OCI-LY7 (cell line): ENCODE measurements around the gene KDM2B.

ENCODE experiments used
- EZH2phosphoT487 ChIP-seq: fragments of 200-600 bp; sonication (generic); IDR thresholded peaks from 2 replicates; pipeline ENCODE4 v1.6.1; 2018; ENCODE audit warnings: low read depth, borderline replicate concordance, mild to moderate bottlenecking, mixed run types, antibody characterized with exemption, low read length, moderate library complexity, mixed read lengths
- TF ChIP-seq, protein P1 (sequence below): fragments of 200-600 bp; sonication (generic); conservative IDR thresholded peaks from 2 replicates; pipeline ENCODE4 v1.5.1; 2014; ENCODE audit warnings: mild to moderate bottlenecking, antibody characterized with exemption, low read length, moderate library complexity, mixed read lengths

DNA sequence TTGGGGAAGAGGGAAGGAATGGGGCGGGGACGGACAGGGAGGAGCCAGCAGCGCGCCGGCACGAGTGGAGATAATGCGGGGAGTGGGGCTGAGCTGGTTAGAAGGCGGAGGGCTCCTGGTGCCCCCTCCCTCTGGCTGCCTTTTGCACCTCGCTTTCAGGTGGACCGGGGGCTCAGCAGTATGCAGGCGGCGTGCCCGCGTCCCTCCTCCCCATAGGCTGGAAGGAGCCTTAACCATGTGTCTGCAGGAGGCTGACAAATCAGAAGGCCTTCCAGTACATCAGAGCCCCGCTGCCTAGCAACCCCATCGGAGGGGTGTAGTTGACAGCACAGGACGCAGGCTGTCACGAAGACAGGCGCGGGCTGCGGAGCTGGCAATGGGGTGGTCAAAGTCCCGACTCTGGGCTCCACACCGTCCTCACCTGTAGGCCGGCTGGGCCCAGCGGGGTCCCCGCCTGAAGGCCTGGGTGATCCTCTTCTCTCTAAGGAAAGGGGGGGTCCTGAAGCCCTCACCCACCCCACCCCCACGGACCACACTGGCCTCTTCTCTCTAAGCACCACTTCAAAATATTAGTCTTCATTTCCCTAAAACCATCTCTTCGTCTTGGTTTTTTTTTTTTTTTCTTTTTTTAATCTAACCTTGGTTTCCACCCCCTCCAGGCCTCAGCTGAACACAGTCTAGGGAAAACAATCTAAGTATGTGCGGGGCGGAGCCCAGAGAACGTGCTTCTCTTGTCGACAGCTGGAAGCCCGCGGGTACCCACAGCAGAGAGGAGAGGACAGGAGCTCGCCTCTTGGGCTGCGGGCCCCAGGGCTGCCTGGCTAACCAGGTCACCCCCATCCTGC lies 44.5 kb downstream of the KDM2B start:
- TF ChIP-seq, protein P1, sequence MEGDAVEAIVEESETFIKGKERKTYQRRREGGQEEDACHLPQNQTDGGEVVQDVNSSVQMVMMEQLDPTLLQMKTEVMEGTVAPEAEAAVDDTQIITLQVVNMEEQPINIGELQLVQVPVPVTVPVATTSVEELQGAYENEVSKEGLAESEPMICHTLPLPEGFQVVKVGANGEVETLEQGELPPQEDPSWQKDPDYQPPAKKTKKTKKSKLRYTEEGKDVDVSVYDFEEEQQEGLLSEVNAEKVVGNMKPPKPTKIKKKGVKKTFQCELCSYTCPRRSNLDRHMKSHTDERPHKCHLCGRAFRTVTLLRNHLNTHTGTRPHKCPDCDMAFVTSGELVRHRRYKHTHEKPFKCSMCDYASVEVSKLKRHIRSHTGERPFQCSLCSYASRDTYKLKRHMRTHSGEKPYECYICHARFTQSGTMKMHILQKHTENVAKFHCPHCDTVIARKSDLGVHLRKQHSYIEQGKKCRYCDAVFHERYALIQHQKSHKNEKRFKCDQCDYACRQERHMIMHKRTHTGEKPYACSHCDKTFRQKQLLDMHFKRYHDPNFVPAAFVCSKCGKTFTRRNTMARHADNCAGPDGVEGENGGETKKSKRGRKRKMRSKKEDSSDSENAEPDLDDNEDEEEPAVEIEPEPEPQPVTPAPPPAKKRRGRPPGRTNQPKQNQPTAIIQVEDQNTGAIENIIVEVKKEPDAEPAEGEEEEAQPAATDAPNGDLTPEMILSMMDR: no peak
- no peak for TF ChIP-seq EZH2phosphoT487
